ENCODE data around the gene EFNA5. TPM values are rescaled to one million over a fixed set of nuclear protein-coding genes. Genes with fewer than 3 reads are reported as not detected.

Gene EFNA5
- total and polyA plus RNA-seq, 2 experiments from 2014 or later = 8.5 to 18.8 TPM

DNA sequence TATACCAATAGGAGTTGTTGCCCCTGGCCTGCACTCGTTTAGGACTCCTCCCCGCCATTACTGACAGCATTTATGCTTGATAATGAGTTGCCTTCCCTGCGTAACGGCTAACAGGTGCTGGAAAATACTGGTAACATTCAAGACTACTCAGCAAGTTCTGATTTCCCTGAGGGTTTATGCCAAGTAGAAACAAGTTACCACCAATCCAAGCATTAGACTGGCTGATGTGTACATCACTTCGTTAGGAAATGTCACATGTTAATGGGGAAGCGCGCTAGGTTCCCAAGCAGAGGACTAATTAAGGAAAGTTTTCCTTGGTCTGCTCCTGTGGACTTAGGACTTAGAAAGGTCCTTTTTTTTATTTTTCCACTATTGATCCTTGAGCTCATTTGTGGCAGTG is 302.1 kb downstream of the EFNA5 start:
- no peaks in the 10 kb centered on the region for H3K9me2 ChIP-seq (replicated peaks; ENCODE audit: insufficient read depth)
- DNase-seq (ENCODE audit: low spot score) = no peak
- no peaks in the 10 kb centered on the region for H3K9me3 ChIP-seq (ENCODE audit: low read depth)
- H3K27ac ChIP-seq = no peak overlapping the region
- H3K4me1 ChIP-seq (ENCODE audit: insufficient read depth) = no peaks in the 10 kb centered on the region
- H3K36me3 ChIP-seq (replicated peaks; ENCODE audit: insufficient read depth, low read depth) = no peaks in the 10 kb centered on the region
- H3K4me2 ChIP-seq = no peak overlapping the region
- H3K79me2 ChIP-seq = no peaks in the 10 kb centered on the region
- H4K20me1 ChIP-seq (ENCODE audit: insufficient read depth, poor library complexity, severe bottlenecking) = no peaks in the 10 kb centered on the region
- H3K4me3 ChIP-seq = no peak overlapping the region
- H3K27me3 ChIP-seq = no peaks in the 10 kb centered on the region
- TF ChIP-seq, protein P1, sequence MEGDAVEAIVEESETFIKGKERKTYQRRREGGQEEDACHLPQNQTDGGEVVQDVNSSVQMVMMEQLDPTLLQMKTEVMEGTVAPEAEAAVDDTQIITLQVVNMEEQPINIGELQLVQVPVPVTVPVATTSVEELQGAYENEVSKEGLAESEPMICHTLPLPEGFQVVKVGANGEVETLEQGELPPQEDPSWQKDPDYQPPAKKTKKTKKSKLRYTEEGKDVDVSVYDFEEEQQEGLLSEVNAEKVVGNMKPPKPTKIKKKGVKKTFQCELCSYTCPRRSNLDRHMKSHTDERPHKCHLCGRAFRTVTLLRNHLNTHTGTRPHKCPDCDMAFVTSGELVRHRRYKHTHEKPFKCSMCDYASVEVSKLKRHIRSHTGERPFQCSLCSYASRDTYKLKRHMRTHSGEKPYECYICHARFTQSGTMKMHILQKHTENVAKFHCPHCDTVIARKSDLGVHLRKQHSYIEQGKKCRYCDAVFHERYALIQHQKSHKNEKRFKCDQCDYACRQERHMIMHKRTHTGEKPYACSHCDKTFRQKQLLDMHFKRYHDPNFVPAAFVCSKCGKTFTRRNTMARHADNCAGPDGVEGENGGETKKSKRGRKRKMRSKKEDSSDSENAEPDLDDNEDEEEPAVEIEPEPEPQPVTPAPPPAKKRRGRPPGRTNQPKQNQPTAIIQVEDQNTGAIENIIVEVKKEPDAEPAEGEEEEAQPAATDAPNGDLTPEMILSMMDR (IDR thresholded peaks at IDR 0.05; ENCODE audit: poor library complexity) = no peak
- TF ChIP-seq EZH2 (IDR thresholded peaks at IDR 0.05; ENCODE audit: borderline replicate concordance) = no peak
- no peak for TF ChIP-seq EZH2phosphoT487 (IDR thresholded peaks at IDR 0.05; ENCODE audit: low read depth, severe bottlenecking, unreplicated experiment)
- 75% methylated on average over 7 of the region's 7 CpGs for WGBS (ENCODE audit: low lambda C conversion rate, missing lambda C conversion rate)
- no peak overlapping the region for H2AFZ ChIP-seq

DNA sequence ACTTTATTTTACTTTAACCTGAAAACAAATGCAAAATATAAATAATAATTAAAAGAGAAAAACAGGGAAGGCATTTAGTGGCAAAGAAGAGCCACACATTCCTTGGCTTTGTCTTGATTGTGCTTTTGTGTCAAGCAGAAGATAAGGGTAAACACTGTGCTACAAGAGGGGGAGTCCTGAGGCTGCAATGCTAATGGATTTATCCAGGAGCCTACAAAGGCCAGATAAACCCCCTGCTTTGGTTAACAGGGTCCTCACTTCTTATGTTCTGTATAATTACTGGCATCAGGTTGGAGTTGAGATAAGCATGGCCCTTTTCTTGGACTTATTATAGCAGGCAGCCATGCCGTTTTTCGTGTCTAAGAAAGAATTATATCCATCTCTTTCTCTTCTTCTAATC is 302.8 kb downstream of the EFNA5 start:
- TF ChIP-seq, protein P1 (IDR thresholded peaks at IDR 0.05; ENCODE audit: poor library complexity) = no peak
- TF ChIP-seq EZH2phosphoT487 (IDR thresholded peaks at IDR 0.05; ENCODE audit: low read depth, severe bottlenecking, unreplicated experiment) (no peak), EZH2 (IDR thresholded peaks at IDR 0.05; ENCODE audit: borderline replicate concordance) (no peak)
- DNase-seq (ENCODE audit: low spot score) = no peak
- H3K79me2 ChIP-seq = no peaks in the 10 kb centered on the region
- H3K4me1 ChIP-seq (ENCODE audit: insufficient read depth) = no peaks in the 10 kb centered on the region
- no peak overlapping the region for H2AFZ ChIP-seq
- H3K27ac ChIP-seq = no peak overlapping the region
- H3K36me3 ChIP-seq (replicated peaks; ENCODE audit: insufficient read depth, low read depth) = no peaks in the 10 kb centered on the region
- no peaks in the 10 kb centered on the region for H3K9me2 ChIP-seq (replicated peaks; ENCODE audit: insufficient read depth)
- no peaks in the 10 kb centered on the region for H3K9me3 ChIP-seq (ENCODE audit: low read depth)
- WGBS (ENCODE audit: low lambda C conversion rate, missing lambda C conversion rate) = 53% methylated on average over 2 of the region's 2 CpGs
- no peaks in the 10 kb centered on the region for H4K20me1 ChIP-seq (ENCODE audit: insufficient read depth, poor library complexity, severe bottlenecking)
- H3K4me3 ChIP-seq = no peak overlapping the region
- no peak overlapping the region for H3K4me2 ChIP-seq
- H3K27me3 ChIP-seq = no peaks in the 10 kb centered on the region

DNA sequence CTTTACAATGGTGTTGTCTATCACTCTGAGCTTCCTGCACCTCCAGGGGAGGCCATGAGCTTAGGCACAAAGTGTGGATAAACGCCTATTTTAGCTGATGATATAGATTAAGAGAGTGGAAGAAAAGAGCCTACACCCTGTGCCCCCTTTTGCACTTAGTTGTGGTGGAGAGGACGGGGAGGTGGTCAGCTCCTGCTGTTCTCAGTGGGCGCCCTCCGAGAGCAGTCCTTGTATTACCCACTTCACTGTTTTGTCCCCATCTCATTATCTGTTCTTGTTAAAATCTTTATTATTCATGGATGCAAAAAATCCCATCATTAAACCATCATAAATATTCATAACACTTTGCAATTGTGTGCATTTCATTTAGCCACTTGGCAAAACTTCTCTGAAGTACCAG is 303.3 kb downstream of the EFNA5 start:
- Histone ChIP-seq H3K36me3 (replicated peaks; ENCODE audit: insufficient read depth, low read depth) (no peaks in the 10 kb centered on the region), H4K20me1 (ENCODE audit: insufficient read depth, poor library complexity, severe bottlenecking) (no peaks in the 10 kb centered on the region), H3K9me3 (ENCODE audit: low read depth) (no peaks in the 10 kb centered on the region), H3K9me2 (replicated peaks; ENCODE audit: insufficient read depth) (no peaks in the 10 kb centered on the region), H3K79me2 (no peaks in the 10 kb centered on the region), H3K27ac (no peak overlapping the region), H3K4me2 (no peak overlapping the region), H3K27me3 (no peaks in the 10 kb centered on the region), H3K4me3 (no peak overlapping the region), H2AFZ (no peak overlapping the region), H3K4me1 (ENCODE audit: insufficient read depth) (no peaks in the 10 kb centered on the region)
- DNase-seq (ENCODE audit: low spot score) = no peak
- no peak for TF ChIP-seq EZH2 (IDR thresholded peaks at IDR 0.05; ENCODE audit: borderline replicate concordance)
- no peak for TF ChIP-seq EZH2phosphoT487 (IDR thresholded peaks at IDR 0.05; ENCODE audit: low read depth, severe bottlenecking, unreplicated experiment)
- TF ChIP-seq, protein P1 (IDR thresholded peaks at IDR 0.05; ENCODE audit: poor library complexity) = no peak
- 79% methylated on average over 4 of the region's 4 CpGs for WGBS (ENCODE audit: low lambda C conversion rate, missing lambda C conversion rate)
